GM19463 (cell line): ENCODE measurements around the gene SEMA4A.
"Not testable (repeated sequence)": the region's sequence is repeated elsewhere in the genome, so short reads cannot be mapped to it uniquely, and the experiment has no call there.

Experiments
- ATAC-seq: cut with Tn5 transposase; IDR thresholded peaks from one replicate; pipeline ENCODE4 v1.9.1; 2021; ENCODE audit warnings: mild to moderate bottlenecking, moderate library complexity; ENCODE audit not compliant: unreplicated experiment

SEMA4A gene

DNA sequence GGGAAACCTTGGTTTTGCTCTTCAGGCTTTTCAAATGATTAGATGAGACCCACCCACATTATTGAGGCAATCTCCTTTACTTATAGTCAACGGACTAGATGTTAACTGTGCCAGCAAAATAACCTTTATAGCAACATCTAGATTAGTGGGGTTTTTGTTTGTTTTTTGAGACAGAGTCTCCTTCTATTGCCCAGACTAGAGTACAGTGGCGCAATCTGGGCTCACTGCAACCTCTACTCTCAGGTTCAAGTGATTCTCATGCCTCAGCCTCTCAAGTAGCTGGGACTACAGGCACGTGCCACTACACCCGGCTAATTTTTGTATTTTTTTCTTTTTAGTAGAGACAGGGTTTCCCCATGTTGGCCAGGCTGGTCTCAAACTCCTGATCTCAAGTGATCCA lies 36.9 kb downstream of the SEMA4A start:
- ATAC-seq: not testable (repeated sequence)

DNA sequence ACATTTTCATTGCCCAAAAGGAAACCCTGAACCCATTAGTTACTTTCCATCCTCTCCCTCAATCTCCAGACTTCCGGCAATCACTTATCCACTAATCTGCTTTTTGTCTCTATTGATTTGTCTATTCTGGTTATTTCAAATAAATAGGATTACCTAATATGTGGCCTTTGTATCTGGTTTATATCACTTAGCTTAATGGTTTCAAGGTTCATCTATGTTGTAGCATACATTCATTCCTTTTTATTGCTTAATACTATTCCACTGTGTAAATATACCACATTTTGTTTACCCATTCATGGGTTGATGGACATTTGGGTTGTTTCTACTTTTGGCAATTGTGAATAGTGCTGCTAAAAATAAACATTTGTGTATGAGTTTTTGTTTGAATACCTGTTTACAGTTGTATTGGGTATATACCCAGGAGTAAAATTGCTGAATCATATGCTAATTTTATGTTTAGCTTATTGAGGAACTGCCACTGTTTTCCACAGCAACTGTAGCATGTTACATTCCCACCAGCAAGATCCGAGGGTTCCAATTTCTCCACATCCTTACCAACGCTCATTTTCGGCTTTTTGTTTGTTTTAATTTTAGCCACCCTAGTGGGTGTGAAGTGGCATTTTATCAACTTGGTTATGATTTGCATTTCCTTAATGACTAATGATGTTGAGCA lies 38.0 kb downstream of the SEMA4A start:
- no peak for ATAC-seq

DNA sequence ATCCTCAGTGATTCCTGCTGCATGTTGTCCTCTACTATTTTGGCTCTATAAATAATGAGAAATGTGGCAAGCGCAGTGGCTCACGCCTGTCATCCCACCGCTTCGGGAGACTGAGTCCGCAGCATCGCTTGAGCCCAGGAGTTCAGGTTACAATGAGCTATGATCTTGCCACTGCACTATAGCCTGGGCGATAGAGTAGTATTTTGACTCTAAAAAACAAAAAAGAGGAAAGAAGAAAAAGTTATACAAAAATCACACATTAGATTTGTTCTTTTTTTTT lies 39.8 kb downstream of the SEMA4A start:
- no peak for ATAC-seq

DNA sequence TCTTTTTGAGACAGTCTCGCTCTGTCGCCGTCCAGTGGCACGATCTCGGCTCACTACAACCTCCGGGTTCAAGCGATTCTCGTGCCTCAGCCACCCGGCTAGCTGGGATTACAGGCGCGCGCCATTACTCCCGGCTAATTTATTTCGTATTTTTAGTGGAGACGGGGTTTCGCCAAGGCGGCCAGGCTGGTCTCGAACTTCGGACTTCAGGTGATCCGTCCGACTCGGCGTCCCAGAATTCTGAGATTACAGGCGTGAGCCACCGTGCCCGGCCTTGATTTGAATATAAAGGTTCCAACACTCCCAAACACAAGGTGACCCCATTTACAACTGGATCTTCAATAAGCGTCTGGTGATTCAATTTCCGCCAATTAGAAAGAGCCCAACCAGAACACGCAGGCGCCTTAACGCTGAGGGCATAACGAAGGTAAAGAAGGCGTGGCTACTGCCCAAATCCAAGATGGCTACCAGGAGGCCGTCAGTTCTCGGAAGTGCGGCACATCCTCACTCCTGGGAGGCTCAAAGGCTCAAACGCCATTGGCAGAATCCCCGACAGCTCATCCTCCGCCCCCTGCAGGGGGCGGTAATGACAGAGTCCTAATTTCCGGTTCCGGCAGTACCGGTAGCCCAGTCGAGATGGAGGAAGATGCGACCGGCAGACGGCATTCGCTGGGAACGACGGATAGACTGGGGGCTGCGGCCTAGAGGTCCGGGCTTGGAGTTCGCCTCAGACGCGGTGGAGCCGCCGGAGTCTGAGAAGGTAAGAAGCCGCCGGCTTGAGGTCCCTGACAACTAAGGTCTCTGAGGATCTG lies 40.3 kb downstream of the SEMA4A start, which contains the start of gene SLC25A44:
TSS of gene SLC25A44 (plus strand) at position 617 of the 812 bp plus-strand sequence. CDS start 5,744 bp downstream, outside the sequence.
- ATAC-seq: peak; percentile 96

DNA sequence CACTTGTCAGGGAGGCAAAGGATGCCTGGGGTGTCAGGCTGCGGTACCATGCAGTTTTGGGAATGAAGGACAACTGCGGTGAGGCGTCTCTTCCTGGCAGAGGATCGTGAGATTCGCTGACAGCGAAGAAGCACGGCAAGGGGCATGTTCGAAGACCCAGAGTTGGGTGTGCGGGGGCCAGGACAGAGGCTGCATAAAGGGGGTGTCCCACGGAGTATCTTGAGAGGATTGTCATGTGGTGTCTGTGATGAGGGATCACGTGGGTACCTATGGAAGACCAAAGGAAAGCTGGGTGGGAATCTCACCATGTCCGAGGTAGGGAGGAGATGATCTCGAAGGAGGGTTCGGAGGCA lies 40.9 kb downstream of the SEMA4A start:
- no peak for ATAC-seq

DNA sequence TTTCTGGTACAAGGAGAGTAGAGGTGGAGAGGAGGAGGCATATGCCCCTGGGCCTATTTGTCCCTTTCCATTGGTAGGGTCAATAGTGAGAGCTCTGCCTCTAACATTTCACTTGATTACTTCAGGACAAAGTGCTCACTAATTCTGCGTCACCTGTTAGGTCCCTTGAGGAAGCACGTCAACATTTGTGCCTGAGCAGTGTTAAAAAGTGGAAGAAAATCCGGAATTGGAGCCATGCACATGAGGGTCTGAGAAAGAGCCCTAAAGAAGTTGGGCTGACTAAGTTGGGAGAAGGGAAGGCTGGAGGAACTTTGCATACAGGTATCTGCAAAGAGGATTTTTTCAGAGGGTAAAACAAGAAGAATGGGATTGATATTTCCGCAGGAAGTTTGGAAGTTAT lies 42.5 kb downstream of the SEMA4A start:
- ATAC-seq: no peak

DNA sequence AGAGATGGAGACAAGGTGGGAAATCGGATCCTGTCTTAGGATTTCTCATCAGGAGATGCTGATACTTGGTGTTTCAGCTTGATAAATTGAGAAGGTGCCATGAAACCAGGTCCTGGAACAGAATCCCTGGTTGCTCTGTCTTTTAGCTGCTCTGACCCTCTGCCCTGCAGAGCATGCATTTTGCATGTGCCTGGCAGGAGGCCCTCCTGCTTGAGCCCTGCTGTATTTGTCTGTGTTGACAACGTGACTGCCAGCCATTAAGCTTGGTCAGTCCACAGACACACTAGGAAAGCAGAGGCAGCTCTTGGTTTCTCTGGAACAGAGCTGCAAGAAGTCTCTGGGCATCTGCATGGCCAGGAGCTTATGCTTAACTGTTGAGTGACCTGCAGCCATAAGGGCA lies 43.1 kb downstream of the SEMA4A start:
- ATAC-seq: no peak

DNA sequence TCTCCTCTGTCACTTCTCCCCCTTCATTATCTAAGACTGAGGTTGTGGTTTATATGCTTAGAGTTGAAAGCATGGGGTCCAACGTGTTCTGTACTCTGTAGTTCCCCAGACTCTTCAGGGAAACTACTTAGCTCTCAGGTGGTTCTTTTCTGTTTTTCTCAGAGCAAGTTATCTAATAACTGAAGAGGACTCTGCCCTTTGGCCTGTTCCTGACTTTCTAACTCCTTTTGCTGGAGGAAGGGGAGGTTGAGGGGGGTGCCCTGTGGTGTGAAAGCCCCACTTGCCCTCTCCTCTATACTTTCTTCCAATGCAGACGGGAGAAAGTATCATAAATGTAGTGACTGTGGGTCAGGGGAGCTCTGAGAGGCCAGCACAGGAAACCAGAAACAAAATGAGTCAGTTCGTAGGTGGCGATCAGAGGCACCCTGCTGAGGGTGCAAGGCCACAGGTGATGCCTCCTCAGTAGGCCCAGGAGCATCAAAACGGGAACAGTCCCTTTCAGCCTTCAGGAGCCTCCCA lies 45.5 kb downstream of the SEMA4A start:
- ATAC-seq: peak; percentile 60

DNA sequence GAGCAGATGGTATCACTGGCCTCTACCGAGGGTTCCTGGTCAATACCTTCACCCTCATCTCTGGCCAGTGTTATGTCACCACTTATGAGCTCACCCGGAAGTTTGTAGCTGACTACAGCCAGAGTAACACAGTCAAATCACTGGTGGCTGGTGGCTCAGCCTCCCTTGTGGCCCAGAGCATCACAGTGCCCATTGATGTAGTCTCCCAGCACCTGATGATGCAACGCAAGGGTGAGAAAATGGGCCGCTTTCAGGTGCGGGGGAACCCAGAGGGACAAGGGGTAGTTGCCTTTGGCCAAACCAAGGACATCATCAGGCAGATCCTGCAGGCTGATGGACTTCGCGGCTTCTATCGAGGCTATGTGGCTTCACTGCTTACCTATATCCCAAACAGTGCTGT lies 46.7 kb downstream of the SEMA4A start:
- ATAC-seq: no peak

DNA sequence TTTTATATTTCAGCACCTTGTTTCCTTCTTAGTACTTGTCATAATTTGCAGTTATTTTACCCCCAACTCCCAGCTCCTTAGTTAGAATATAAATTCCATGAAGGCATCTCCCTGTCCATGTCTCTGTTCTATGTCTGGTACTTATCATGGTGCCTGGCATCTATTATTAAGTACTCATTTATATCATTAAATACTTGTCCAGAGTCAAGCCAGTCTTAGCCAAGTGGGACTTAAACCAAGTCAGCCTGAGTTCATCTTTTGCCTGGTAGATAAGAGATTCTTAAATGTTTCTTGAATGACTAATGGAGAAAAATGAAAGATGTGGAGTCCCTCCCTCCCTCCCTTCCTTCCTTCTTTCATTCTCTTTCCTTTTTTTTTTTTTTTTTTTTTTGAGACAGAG lies 49.9 kb downstream of the SEMA4A start:
- ATAC-seq: no peak

DNA sequence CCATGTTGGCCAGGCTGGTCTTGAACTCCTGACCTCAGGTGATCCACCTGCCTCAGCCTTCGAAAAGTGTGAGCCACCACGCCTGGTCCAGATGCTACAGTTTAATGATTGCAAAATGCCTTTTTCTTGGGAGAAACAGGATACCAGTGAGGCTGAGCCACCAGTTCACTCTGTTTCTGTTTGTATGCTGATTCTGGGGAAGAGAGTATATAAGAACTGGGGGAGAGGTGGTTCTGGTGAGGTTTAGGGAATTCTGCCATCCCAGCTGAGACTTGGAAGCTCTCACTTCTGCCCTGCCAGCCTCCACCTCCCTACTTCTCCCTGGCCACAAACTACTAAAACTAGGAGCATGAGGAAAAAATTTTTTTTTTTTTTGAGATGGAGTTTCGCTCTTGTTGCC lies 51.3 kb downstream of the SEMA4A start:
- no peak for ATAC-seq

DNA sequence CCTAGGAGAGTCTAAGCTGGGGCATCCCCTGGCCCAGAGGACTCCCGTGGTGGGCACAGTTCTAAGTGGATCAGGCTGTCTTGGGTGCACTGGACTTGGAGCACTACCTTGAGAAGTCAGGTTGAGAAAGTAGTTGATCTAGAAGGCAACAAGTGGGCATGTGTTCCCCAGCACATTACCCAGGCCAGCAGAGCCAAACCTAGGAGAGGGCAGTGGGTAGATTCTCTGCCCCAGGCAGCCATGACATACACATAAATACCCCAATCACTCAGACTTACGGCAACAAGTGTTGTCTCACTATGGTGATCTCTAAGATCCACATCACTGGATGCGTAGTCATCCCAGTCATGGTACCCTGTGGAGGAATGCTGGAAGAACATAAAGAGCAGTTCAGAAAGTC lies 57.9 kb downstream of the SEMA4A start:
- no peak for ATAC-seq

DNA sequence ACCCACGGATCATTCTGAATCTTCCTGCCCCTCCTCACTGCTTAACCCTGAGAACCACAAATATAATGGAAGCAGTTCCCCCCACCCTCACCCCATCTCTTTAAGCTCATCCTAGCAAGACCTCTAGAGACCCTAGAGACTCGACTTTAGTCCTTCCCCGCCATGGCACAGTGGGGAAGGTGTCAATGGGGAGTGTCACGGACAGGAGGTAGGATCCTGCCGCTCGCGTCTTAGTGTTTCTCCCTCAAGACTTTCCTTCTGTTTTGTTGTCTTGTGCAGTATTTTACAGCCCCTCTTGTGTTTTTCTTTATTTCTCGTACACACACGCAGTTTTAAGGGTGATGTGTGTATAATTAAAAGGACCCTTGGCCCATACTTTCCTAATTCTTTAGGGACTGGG lies 58.7 kb downstream of the SEMA4A start:
- no peak for ATAC-seq

DNA sequence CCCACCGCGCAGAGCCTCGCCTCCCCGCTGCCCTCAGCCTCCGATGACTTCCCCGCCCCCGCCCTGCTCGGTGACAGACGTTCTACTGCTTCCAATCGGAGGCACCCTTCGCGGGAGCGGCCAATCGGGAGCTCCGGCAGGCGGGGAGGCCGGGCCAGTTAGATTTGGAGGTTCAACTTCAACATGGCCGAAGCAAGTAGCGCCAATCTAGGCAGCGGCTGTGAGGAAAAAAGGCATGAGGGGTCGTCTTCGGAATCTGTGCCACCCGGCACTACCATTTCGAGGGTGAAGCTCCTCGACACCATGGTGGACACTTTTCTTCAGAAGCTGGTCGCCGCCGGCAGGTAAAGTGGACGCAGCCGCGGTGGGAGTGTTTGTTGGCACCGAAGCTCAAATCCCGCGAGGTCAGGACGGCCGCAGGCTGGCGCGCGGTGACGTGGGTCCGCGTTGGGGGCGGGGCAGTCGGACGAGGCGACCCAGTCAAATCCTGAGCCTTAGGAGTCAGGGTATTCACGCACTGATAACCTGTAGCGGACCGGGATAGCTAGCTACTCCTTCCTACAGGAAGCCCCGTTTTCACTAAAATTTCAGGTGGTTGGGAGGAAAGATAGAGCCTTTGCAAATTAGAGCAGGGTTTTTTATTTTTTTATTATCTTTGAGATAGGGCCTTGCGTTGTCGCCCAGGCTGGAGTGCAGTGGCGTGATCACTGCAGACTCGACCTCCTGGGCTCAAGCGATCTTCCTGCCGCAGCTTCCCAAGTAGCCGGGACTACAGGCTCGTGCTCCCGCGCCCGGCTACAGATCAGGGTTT lies 59.7 kb downstream of the SEMA4A start, which contains the start of gene PMF1:
TSS of gene PMF1 (plus strand) at position 175 of the 811 bp plus-strand sequence. CDS start at position 184, 9 bp downstream.
- ATAC-seq: peak; percentile 92

DNA sequence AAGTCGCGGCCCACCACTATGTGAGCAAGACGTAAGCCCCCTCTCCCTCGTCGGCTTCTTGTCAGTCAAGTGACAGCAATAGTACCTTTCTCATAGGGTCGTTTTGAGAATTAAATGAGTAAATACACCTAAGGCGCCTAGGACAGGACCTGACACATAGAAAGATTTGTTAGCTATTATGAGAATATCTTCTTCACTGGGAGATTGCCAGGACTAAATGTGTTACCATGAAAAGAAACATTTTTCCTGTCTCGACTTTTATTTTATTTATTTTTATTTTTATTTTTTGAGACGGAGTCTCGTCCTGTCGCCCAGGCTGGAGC lies 60.2 kb downstream of the SEMA4A start:
- ATAC-seq: no peak

DNA sequence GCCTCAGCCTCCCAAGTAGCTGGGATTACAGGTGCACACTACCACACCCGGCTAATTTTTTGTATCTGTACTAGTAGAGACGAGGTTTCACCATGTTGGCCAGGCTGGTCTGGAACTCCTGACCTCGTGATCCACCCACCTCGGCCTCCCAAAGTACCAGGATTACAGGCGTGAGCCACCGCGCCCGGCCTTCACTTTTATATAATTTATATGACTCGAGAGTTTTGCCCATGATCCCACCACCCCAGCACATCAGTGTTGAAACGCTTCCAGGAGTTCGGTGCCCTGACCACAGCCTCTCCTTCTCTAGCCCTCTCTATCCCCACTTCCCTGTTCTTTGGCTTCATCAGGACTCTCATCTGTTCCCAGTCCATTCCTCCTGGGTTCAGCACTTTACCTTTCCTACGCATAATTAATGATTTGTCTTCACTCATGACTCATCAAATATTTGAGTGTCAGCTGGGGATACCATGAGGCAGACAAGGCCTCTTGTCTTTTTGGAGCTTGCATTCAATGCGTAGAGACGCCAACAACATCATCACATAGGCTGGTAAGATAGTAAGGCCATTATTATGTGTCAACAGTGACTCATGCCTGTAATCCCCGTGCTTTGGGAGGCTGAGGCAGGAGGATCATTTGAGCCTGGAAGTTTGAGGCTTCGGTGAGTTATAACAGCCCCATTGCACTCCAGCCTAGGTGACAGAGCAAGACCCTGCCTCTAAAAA lies 60.8 kb downstream of the SEMA4A start:
- ATAC-seq: no peak

DNA sequence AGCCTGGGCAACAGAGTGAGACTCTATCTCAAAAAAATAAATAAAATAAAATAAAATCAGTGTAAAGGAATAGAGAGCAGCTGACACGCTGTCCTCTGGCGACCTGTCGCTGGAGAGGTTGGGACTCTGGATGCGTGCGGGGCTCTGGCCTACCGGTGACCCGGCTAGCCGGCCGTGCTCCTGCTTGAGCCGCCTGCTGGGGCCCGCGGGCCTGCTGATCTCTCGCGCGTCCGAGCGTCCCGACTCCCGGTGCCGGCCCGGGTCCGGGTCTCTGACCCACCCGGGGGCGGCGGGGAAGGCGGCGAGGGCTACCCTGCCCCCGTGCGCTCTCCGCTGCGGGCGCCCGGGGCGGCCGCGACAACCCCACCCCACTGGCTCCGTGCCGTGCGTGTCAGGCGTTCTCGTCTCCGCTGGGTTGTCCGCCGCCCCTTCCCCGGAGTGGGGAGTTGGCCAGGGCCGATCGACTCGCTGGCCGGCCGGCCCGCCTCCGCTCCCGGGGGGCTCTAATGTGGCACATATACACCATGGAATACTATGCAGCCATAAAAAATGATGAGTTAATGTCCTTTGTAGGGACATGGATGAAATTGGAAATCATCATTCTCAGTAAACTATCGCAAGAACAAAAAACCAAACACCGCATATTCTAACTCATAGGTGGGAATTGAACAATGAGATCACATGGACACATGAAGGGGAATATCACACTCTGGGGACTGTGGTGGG lies 63.1 kb downstream of the SEMA4A start:
- ATAC-seq: not testable (repeated sequence)

DNA sequence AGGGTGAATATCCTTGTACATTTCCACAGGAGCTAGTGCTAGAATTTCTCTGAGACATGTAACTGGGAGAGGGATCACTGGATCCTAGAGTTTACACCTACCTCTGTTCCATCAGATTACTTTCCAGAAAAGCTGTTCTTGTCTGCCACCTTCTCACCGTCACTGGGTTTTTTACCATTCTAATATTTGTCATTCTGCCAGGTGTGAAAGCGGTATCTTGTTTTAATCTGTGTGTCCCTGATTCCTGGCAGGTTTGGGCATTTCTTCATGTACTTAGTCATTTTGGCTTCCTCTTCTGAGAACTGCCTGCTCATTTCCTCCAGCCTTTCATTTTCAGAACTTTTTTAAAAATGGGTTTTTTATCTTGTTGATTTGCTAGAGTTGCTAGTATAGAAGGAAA lies 64.5 kb downstream of the SEMA4A start:
- ATAC-seq: no peak

DNA sequence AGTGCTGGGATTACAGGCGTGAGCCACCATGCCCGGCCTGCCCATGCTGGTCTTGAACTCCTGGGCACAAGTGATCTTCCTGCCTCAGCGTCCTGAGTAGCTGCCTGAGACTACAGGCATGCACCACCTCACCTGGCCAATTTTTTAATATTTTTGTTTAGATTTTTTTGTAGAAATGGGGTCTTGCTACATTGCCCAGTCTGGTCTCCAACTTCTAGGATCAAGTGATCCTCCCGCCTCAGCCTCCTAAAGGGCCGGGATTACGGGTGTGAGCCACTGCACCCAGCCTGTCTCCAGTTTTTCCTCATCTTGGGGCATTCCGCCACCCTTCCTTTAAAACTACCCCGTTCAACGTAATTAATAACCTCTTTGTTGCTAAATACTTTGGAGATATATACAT lies 66.8 kb downstream of the SEMA4A start:
- no peak for ATAC-seq

DNA sequence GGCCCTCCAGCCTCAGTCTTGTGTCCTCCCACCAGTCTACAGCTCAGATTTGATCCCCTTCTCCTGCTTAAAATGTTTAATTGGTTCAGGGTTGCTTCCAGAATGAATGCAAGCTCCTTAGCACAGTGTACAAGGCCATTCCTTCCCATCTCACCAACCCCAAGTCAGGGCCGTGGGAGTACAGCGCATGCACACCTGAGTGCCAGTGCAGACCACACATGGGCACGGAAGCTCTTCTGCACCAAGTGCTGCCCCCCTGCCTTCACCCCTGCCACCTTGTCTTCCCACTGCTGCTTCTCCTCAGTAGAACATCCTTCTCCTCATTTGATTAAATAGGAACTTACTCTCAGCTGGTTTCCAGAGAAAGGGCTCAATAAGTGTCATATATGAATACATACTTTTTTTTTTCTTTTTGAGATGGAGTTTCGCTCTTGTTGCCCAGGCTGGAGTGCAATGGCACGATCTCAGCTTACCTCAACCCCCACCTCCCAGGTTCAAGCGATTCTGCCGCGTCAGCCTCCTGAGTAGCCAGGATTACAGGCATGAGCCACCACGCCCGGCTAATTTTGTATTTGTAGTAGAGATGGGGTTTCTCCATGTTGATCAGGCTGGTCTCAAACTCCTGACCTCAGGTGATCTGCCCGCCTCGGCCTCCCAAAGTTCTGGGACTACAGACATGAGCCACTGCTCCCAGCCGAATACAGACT lies 68.8 kb downstream of the SEMA4A start:
- no peak for ATAC-seq
